PC-3 (cell line): ENCODE measurements around the gene PAMR1. TPM values are rescaled to one million over a fixed set of nuclear protein-coding genes. Genes with fewer than 3 reads are reported as not detected.
A peak's percentile ranks its signal among the peaks of the same experiment; 100 is the strongest.

Experiments
- ATAC-seq: fragments of 200-7000 bp; cut with Tn5 transposase; 2 replicates; pipeline ENCODE4 v1.9.1; 2020; ENCODE audit warnings: mild to moderate bottlenecking, moderate library complexity
- Bru-seq: library from RNA; stranded (reverse); fragments of 400-500 nt; gene quantifications from one replicate; lab custom pipeline; 2021; lab: Mats Ljungman, UMichigan
- BruChase-seq, 2 experiments: library from RNA; stranded (reverse); fragments of 400-500 nt; gene quantifications; one replicate each; lab custom pipeline; 2021; lab: Mats Ljungman, UMichigan
- BruUV-seq: library from RNA; stranded (reverse); fragments of 400-500 nt; replicated peaks from 2 replicates; lab custom pipeline; 2021; lab: Mats Ljungman, UMichigan
- CTCF ChIA-PET: fragments of 300-600 bp; sonication (Branson Sonifier 250); formaldehyde crosslinking; loops from one replicate; lab custom pipeline; 2022; ENCODE audit warnings: antibody characterized with exemption; lab: Charles Lee
- POLR2A ChIA-PET: fragments of 300-600 bp; sonication (Branson Sonifier 250); formaldehyde crosslinking; loops from one replicate; lab custom pipeline; 2022; ENCODE audit warnings: antibody characterized with exemption; ENCODE audit not compliant: unreplicated experiment; lab: Charles Lee
- DNase-seq: peaks from one replicate; pipeline ENCODE4 v3.0.0-alpha.2; 2015
- H2AFZ ChIP-seq: fragments of 300-600 bp; sonication (generic); 2 replicates; pipeline ENCODE4 v1.6.0; 2016; ENCODE audit warnings: antibody characterized with exemption, low read length
- H3F3A ChIP-seq: fragments of 300-600 bp; sonication (generic); one replicate; pipeline ENCODE4 v1.6.0; 2017; ENCODE audit warnings: antibody characterized with exemption, low read length, control low read depth, mild to moderate bottlenecking; ENCODE audit not compliant: unreplicated experiment
- H3K27ac ChIP-seq: fragments of 300-600 bp; sonication (generic); 2 replicates; pipeline ENCODE4 v1.5.1; 2016; ENCODE audit warnings: mild to moderate bottlenecking, low read length
- H3K27me3 ChIP-seq: fragments of 300-600 bp; sonication (generic); 2 replicates; pipeline ENCODE4 v1.6.1; 2016; ENCODE audit warnings: low read length, mixed read lengths
- H3K36me3 ChIP-seq: fragments of 300-600 bp; sonication (generic); 2 replicates; pipeline ENCODE4 v1.6.1; 2016; ENCODE audit warnings: low read depth, mixed run types, low read length, mixed read lengths
- H3K4me1 ChIP-seq: fragments of 300-600 bp; sonication (generic); 2 replicates; pipeline ENCODE4 v1.5.1; 2016; ENCODE audit warnings: low read length; ENCODE audit not compliant: insufficient read depth
- H3K4me2 ChIP-seq: fragments of 300-600 bp; sonication (generic); 2 replicates; pipeline ENCODE4 v1.6.0; 2016; ENCODE audit warnings: low read length
- H3K4me3 ChIP-seq: fragments of 300-600 bp; sonication (generic); 2 replicates; pipeline ENCODE4 v1.5.1; 2016; ENCODE audit warnings: mild to moderate bottlenecking, low read length, mixed read lengths
- H3K79me2 ChIP-seq: fragments of 300-600 bp; sonication (generic); 2 replicates; pipeline ENCODE4 v1.6.1; 2017; ENCODE audit warnings: low read length, mixed read lengths
- H3K9ac ChIP-seq: fragments of 300-600 bp; sonication (generic); 2 replicates; pipeline ENCODE4 v1.6.0; 2016; ENCODE audit warnings: mild to moderate bottlenecking, low read length
- H3K9me2 ChIP-seq: fragments of 300-600 bp; sonication (generic); replicated peaks from 2 replicates; pipeline ENCODE4 v1.6.1; 2016; ENCODE audit warnings: mixed run types, low read length, mixed read lengths
- H3K9me3 ChIP-seq: fragments of 300-600 bp; sonication (generic); 2 replicates; pipeline ENCODE4 v1.6.1; 2016; ENCODE audit warnings: low read length, mixed read lengths
- H4K20me1 ChIP-seq: fragments of 300-600 bp; sonication (generic); 2 replicates; pipeline ENCODE4 v1.6.1; 2016; ENCODE audit warnings: low read length, mixed read lengths
- CTCF ChIP-seq: fragments of 300-600 bp; sonication (generic); conservative IDR thresholded peaks from 2 replicates; pipeline ENCODE4 v1.5.1; 2017; ENCODE audit warnings: antibody characterized with exemption, low read depth, mild to moderate bottlenecking, low read length
- EZH2 ChIP-seq: fragments of 300-600 bp; sonication (generic); IDR thresholded peaks from one replicate; pipeline ENCODE4 v1.6.1; 2017; ENCODE audit warnings: antibody characterized with exemption, mild to moderate bottlenecking, low read length; ENCODE audit not compliant: unreplicated experiment
- EZH2phosphoT487 ChIP-seq: fragments of 300-600 bp; sonication (generic); IDR thresholded peaks from 2 replicates; pipeline ENCODE4 v1.6.1; 2018; ENCODE audit warnings: mild to moderate bottlenecking, antibody characterized with exemption, low read length, borderline replicate concordance
- intact Hi-C: fragments of 100-400 bp; cut with micrococcal nuclease; formaldehyde crosslinking; loops from 2 replicates; pipeline ENCODE4 v1.9.0; 2023
- long read RNA-seq: library from polyadenylated mRNA; unstranded; transcript quantifications from one replicate; pipeline ENCODE4 v2.0.0, GENCODE V29; 2021; ENCODE audit not compliant: unreplicated experiment
- total RNA-seq: library from RNA; depleted of rRNA; stranded (reverse); fragments of >200 nt; gene quantifications from 2 replicates; pipeline ENCODE4 v1.2.3, GENCODE V29; 2014; rRNA removed

PAMR1 gene
- total RNA-seq = 0.17 TPM in 1 of 2 replicates, not detected in the other
- percentile 12 among the genes with signal in this experiment for Bru-seq, nascent RNA
- BruChase-seq, experiment 1, labeled RNA remaining after a 6-hour chase = percentile 9 among the genes with signal in this experiment
- percentile 15 among the genes with signal in this experiment for BruChase-seq, experiment 2, labeled RNA remaining after a 2-hour chase
- long read RNA-seq = 0 reads

- Histone ChIP-seq H3K36me3 (no peaks in the 10 kb centered on the region), H3F3A (no peaks in the 10 kb centered on the region), H3K4me1 (peaks cover 21% of the 10 kb centered on the region), H2AFZ (0 out of 2 replicates have a peak within 1 kb of the TSS, but pooled peaks have one; percentile 28), H3K4me2 (peak within 1 kb of the TSS; percentile 31; the same call in 1 of the 2 replicates), H3K9me2 (no peaks in the 10 kb centered on the region), H3K79me2 (no peaks in the 10 kb centered on the region), H3K9me3 (no peaks in the 10 kb centered on the region), H3K4me3 (no peak within 1 kb of the TSS), H3K27me3 (no peaks in the 10 kb centered on the region), H4K20me1 (no peaks in the 10 kb centered on the region), H3K27ac (no peak within 1 kb of the TSS), H3K9ac (no peak within 1 kb of the TSS)
- BruUV-seq = no TSS peak
- intact Hi-C loops = no loop called here
- ChIA-PET CTCF (no interaction called here), POLR2A (no interaction called here)
- ATAC-seq = no peak
- TF ChIP-seq CTCF (no peak), EZH2 (no peak), EZH2phosphoT487 (no peak)
- no peak for DNase-seq
These were observed at the start of gene PAMR1 for GRCh38 chr11:35525501-35526175. Gene PAMR1, minus strand, starts transcription at chr11:35525616. Its CDS starts 31 bp downstream, at chr11:35525585.

GRCh38 chr11:35571696-35572095 lies 46.3 kb upstream of the PAMR1 start:
- no peak overlapping the region for H3K9ac ChIP-seq
- no peaks in the 10 kb centered on the region for H3K79me2 ChIP-seq
- ChIA-PET POLR2A (no interaction called here), CTCF (no interaction called here)
- H3K4me3 ChIP-seq = no peak overlapping the region
- no peaks in the 10 kb centered on the region for H4K20me1 ChIP-seq
- H3K9me3 ChIP-seq = no peaks in the 10 kb centered on the region
- H3K36me3 ChIP-seq = no peaks in the 10 kb centered on the region
- no peak overlapping the region for H2AFZ ChIP-seq
- no peaks in the 10 kb centered on the region for H3K27me3 ChIP-seq
- H3K4me1 ChIP-seq = peaks cover 4% of the 10 kb centered on the region; the same call in 1 of the 2 replicates
- no TSS peak for BruUV-seq
- intact Hi-C loops = no loop called here
- TF ChIP-seq EZH2 = no peak
- TF ChIP-seq CTCF = no peak
- no peak for TF ChIP-seq EZH2phosphoT487
- no peak for ATAC-seq
- H3K9me2 ChIP-seq = no peaks in the 10 kb centered on the region
- no peak for DNase-seq
- H3F3A ChIP-seq = no peaks in the 10 kb centered on the region
- H3K27ac ChIP-seq = no peak overlapping the region
- H3K4me2 ChIP-seq = no peak overlapping the region
